Stimulated activated memory B cell treated with anti-CD40 and anti-IgM and Interleukin-4, amounts not matched to agents 10 μg/mL and 1 μg/mL and 100 μg/mL, for 72 hours (primary cell): ENCODE data around the gene OOSP3.
"Not testable (repeated sequence)": the region's sequence is repeated elsewhere in the genome, so short reads cannot be mapped to it uniquely, and the experiment has no call there.

Experiments used
- ATAC-seq: fragments of 150-1000 bp; cut with Tn5 transposase; 2 replicates; pipeline ENCODE4 v1.10.0; 2021
- H3K27ac Mint-ChIP-seq: one replicate; pipeline ENCODE4 v1.8.0; 2022; ENCODE audit warnings: mild to moderate bottlenecking, mixed read lengths
- H3K27me3 Mint-ChIP-seq: one replicate; pipeline ENCODE4 v1.8.0; 2022; ENCODE audit warnings: mixed read lengths
- H3K36me3 Mint-ChIP-seq: one replicate; pipeline ENCODE4 v1.8.0; 2022; ENCODE audit warnings: mixed read lengths
- H3K4me1 Mint-ChIP-seq: one replicate; pipeline ENCODE4 v1.8.0; 2022; ENCODE audit warnings: mixed read lengths
- H3K4me3 Mint-ChIP-seq: one replicate; pipeline ENCODE4 v1.8.0; 2022; ENCODE audit warnings: mild to moderate bottlenecking, moderate library complexity, mixed read lengths
- H3K9me3 Mint-ChIP-seq: one replicate; pipeline ENCODE4 v1.8.0; 2022; ENCODE audit warnings: mixed read lengths

The OOSP3 gene

GRCh38 chr11:59862252-59862651 is 16.3 kb upstream of the OOSP3 start:
- H3K27ac Mint-ChIP-seq = no peak overlapping the region
- H3K9me3 Mint-ChIP-seq = peaks cover 4% of the 10 kb centered on the region

GRCh38 chr11:59865031-59865430 is 13.6 kb upstream of the OOSP3 start:
- Mint-ChIP-seq H3K36me3 (no peaks in the 10 kb centered on the region), H3K4me3 (no peak overlapping the region), H3K9me3 (peaks cover 6% of the 10 kb centered on the region), H3K4me1 (no peaks in the 10 kb centered on the region), H3K27me3 (peaks cover 19% of the 10 kb centered on the region), H3K27ac (no peak overlapping the region)
- ATAC-seq = no peak

More at GRCh38 chr11:59862252-59862651, 16.3 kb upstream of the OOSP3 start:
- peaks cover 24% of the 10 kb centered on the region for H3K27me3 Mint-ChIP-seq
- H3K4me3 Mint-ChIP-seq = no peak overlapping the region
- no peak for ATAC-seq
- H3K4me1 Mint-ChIP-seq = no peaks in the 10 kb centered on the region
- no peaks in the 10 kb centered on the region for H3K36me3 Mint-ChIP-seq

- Mint-ChIP-seq H3K4me3 (no peak within 1 kb of the TSS), H3K4me1 (no peaks in the 10 kb centered on the region), H3K27me3 (peaks cover 18% of the 10 kb centered on the region), H3K9me3 (peaks cover 16% of the 10 kb centered on the region), H3K36me3 (no peaks in the 10 kb centered on the region), H3K27ac (no peak within 1 kb of the TSS)
- no peak for ATAC-seq
These were observed 12.2 kb upstream of the OOSP3 start, which contains the start of gene TCN1 for GRCh38 chr11:59866397-59866796. Gene TCN1, minus strand, starts transcription at chr11:59866487. Its CDS starts 17 bp downstream, at chr11:59866470.

GRCh38 chr11:59866836-59867235 is 11.7 kb upstream of the OOSP3 start:
- Mint-ChIP-seq H3K36me3 (no peaks in the 10 kb centered on the region), H3K4me1 (no peaks in the 10 kb centered on the region), H3K27me3 (peaks cover 17% of the 10 kb centered on the region), H3K9me3 (peaks cover 20% of the 10 kb centered on the region), H3K4me3 (no peak overlapping the region), H3K27ac (no peak overlapping the region)
- no peak for ATAC-seq

- Mint-ChIP-seq H3K4me3 (no peak overlapping the region), H3K27ac (no peak overlapping the region), H3K9me3 (peaks cover 20% of the 10 kb centered on the region), H3K36me3 (no peaks in the 10 kb centered on the region), H3K4me1 (no peaks in the 10 kb centered on the region), H3K27me3 (peaks cover 9% of the 10 kb centered on the region)
- ATAC-seq = no peak
These were observed 10.6 kb upstream of the OOSP3 start for GRCh38 chr11:59867946-59868345.

GRCh38 chr11:59872076-59872475 is 6.5 kb upstream of the OOSP3 start:
- H3K9me3 Mint-ChIP-seq = peaks cover 19% of the 10 kb centered on the region
- ATAC-seq = no peak
- no peaks in the 10 kb centered on the region for H3K4me1 Mint-ChIP-seq
- H3K27me3 Mint-ChIP-seq = peaks cover 41% of the 10 kb centered on the region
- no peak overlapping the region for H3K4me3 Mint-ChIP-seq
- no peaks in the 10 kb centered on the region for H3K36me3 Mint-ChIP-seq
- no peak overlapping the region for H3K27ac Mint-ChIP-seq

GRCh38 chr11:59875856-59876519 is 2.6 kb upstream of the OOSP3 start:
- H3K4me1 Mint-ChIP-seq = no peaks in the 10 kb centered on the region
- no peak overlapping the region for H3K27ac Mint-ChIP-seq
- no peaks in the 10 kb centered on the region for H3K36me3 Mint-ChIP-seq
- no peak for ATAC-seq
- no peak overlapping the region for H3K4me3 Mint-ChIP-seq
- H3K9me3 Mint-ChIP-seq = peaks cover 6% of the 10 kb centered on the region
- H3K27me3 Mint-ChIP-seq = peaks cover 44% of the 10 kb centered on the region

- no peak for ATAC-seq
- Mint-ChIP-seq H3K36me3 (no peaks in the 10 kb centered on the region), H3K27ac (no peak overlapping the region), H3K27me3 (peaks cover 49% of the 10 kb centered on the region), H3K4me1 (no peaks in the 10 kb centered on the region), H3K4me3 (no peak overlapping the region), H3K9me3 (no peaks in the 10 kb centered on the region)
These were observed 1.3 kb upstream of the OOSP3 start for GRCh38 chr11:59877325-59877724.

- Mint-ChIP-seq H3K4me3 (no peak overlapping the region), H3K4me1 (no peaks in the 10 kb centered on the region), H3K9me3 (no peaks in the 10 kb centered on the region), H3K27me3 (peaks cover 49% of the 10 kb centered on the region), H3K36me3 (no peaks in the 10 kb centered on the region), H3K27ac (no peak overlapping the region)
- ATAC-seq = no peak
These were observed 798 bp upstream of the OOSP3 start for GRCh38 chr11:59877784-59878183.

GRCh38 chr11:59879567-59879966 is 985 bp downstream of the OOSP3 start:
- no peak for ATAC-seq
- H3K4me1 Mint-ChIP-seq = no peaks in the 10 kb centered on the region
- H3K27ac Mint-ChIP-seq = no peak overlapping the region
- H3K9me3 Mint-ChIP-seq = no peaks in the 10 kb centered on the region
- peaks cover 42% of the 10 kb centered on the region for H3K27me3 Mint-ChIP-seq
- no peaks in the 10 kb centered on the region for H3K36me3 Mint-ChIP-seq
- no peak overlapping the region for H3K4me3 Mint-ChIP-seq

- Mint-ChIP-seq H3K4me3 (no peak overlapping the region), H3K4me1 (no peaks in the 10 kb centered on the region), H3K9me3 (peaks cover 11% of the 10 kb centered on the region), H3K27me3 (peaks cover 14% of the 10 kb centered on the region), H3K27ac (no peak overlapping the region), H3K36me3 (peaks cover 1% of the 10 kb centered on the region)
- ATAC-seq = no peak
These were observed 5.0 kb downstream of the OOSP3 start for GRCh38 chr11:59883597-59883996.

GRCh38 chr11:59887156-59887555 is 8.6 kb downstream of the OOSP3 start:
- Mint-ChIP-seq H3K9me3 (peaks cover 30% of the 10 kb centered on the region), H3K27me3 (peaks cover 12% of the 10 kb centered on the region)
- not testable (repeated sequence) for H3K4me3 Mint-ChIP-seq, ATAC-seq, H3K27ac Mint-ChIP-seq, H3K4me1 Mint-ChIP-seq, H3K36me3 Mint-ChIP-seq

- Mint-ChIP-seq H3K27me3 (peaks cover 26% of the 10 kb centered on the region), H3K9me3 (peaks cover 30% of the 10 kb centered on the region), H3K4me3 (no peak overlapping the region), H3K36me3 (peaks cover 5% of the 10 kb centered on the region), H3K4me1 (no peaks in the 10 kb centered on the region), H3K27ac (no peak overlapping the region)
- ATAC-seq = no peak
These were observed 13.2 kb downstream of the OOSP3 start for GRCh38 chr11:59891781-59892181.

- Mint-ChIP-seq H3K36me3 (no peaks in the 10 kb centered on the region), H3K9me3 (peaks cover 9% of the 10 kb centered on the region), H3K4me3 (no peak overlapping the region), H3K27ac (no peak overlapping the region), H3K27me3 (peaks cover 14% of the 10 kb centered on the region), H3K4me1 (no peaks in the 10 kb centered on the region)
- ATAC-seq = no peak
These were observed 16.0 kb downstream of the OOSP3 start for GRCh38 chr11:59894616-59895015.

GRCh38 chr11:59898046-59898445 is 19.5 kb downstream of the OOSP3 start:
- H3K9me3 Mint-ChIP-seq = no peaks in the 10 kb centered on the region
- H3K36me3 Mint-ChIP-seq = no peaks in the 10 kb centered on the region
- H3K4me1 Mint-ChIP-seq = no peaks in the 10 kb centered on the region
- no peak for ATAC-seq
- H3K27ac Mint-ChIP-seq = no peak overlapping the region
- peaks cover 14% of the 10 kb centered on the region for H3K27me3 Mint-ChIP-seq
- no peak overlapping the region for H3K4me3 Mint-ChIP-seq

GRCh38 chr11:59898650-59899049 is 20.1 kb downstream of the OOSP3 start:
- Mint-ChIP-seq H3K27ac (no peak overlapping the region), H3K36me3 (no peaks in the 10 kb centered on the region), H3K4me3 (no peak overlapping the region), H3K27me3 (peaks cover 14% of the 10 kb centered on the region), H3K4me1 (no peaks in the 10 kb centered on the region), H3K9me3 (no peaks in the 10 kb centered on the region)
- no peak for ATAC-seq
